ENCODE results near the gene ELP4. TPM values are rescaled to one million over a fixed set of nuclear protein-coding genes. Genes with fewer than 3 reads are reported as not detected.

ELP4 gene
- total and polyA plus RNA-seq, 2 experiments from 2014 or later = 16.2 to 20.1 TPM

DNA sequence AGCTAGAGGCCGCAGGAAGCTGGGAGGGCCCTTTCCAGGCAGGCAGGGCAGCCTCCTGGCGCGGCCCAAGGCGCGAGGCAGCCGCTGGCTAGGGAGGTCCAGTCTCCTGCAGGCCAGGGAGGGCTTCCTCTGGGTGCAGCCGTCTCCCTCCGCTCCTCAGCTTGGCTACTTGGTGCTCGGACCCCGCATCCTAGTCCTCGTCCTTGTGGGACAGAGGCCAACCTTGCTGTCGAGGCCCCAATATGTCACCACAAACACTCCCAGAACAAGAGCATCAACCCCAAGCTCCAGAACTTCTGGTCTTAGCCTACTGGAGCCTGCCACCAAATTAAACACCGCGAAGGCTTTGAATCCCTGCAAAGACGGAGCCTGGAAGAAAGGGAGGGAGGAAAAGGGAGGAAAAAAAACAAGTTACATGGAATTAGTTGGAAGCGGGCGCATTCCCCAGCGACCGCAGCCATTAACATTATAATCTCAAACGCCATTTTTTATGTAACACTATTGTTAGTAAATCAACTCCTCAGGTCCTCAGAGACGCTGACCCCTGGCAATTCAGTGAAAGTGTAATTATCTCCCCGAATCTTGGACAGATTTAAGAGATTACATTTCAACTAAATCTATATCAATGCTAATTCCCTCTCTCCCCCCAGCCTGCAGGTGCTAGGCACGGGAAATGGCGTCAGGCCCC, 314.2 kb downstream of the ELP4 start:
- no peak overlapping the region for H2AFZ ChIP-seq
- H3K79me2 ChIP-seq (ENCODE audit: insufficient read depth) = no peaks in the 10 kb centered on the region
- no peaks in the 10 kb centered on the region for H3K9me3 ChIP-seq (ENCODE audit: low read depth)
- H3K27ac ChIP-seq = no peak overlapping the region
- 70 to 74% methylated on average over 24 of the region's 24 CpGs for WGBS, 2 experiments (ENCODE audit: low coverage in 1 of 2, low lambda C conversion rate in 2 of 2, missing lambda C conversion rate in 2 of 2)
- H3K27me3 ChIP-seq (replicated peaks; ENCODE audit: insufficient read depth) = peaks cover 94% of the 10 kb centered on the region
- H3K4me3 ChIP-seq = no peak overlapping the region
- in situ Hi-C loops (cut with MboI) = no loop called here
- no peaks in the 10 kb centered on the region for H3K4me1 ChIP-seq (ENCODE audit: insufficient read depth)
- no peaks in the 10 kb centered on the region for H4K20me1 ChIP-seq (ENCODE audit: insufficient read depth)
- no peak overlapping the region for H3K4me2 ChIP-seq (ENCODE audit: unreplicated experiment)
- no peaks in the 10 kb centered on the region for H3K36me3 ChIP-seq (ENCODE audit: low read depth)
- H3F3A ChIP-seq (ENCODE audit: insufficient read depth) = no peaks in the 10 kb centered on the region
- no peak for DNase-seq
- no peaks in the 10 kb centered on the region for H3K9me2 ChIP-seq (ENCODE audit: insufficient read depth)
- TF ChIP-seq EZH2phosphoT487 (IDR thresholded peaks at IDR 0.05; ENCODE audit: insufficient read depth, low read depth) (no peak), EZH2 (IDR thresholded peaks at IDR 0.05; ENCODE audit: insufficient read depth, poor library complexity, severe bottlenecking) (no peak)
- no peak overlapping the region for H3K9ac ChIP-seq

DNA sequence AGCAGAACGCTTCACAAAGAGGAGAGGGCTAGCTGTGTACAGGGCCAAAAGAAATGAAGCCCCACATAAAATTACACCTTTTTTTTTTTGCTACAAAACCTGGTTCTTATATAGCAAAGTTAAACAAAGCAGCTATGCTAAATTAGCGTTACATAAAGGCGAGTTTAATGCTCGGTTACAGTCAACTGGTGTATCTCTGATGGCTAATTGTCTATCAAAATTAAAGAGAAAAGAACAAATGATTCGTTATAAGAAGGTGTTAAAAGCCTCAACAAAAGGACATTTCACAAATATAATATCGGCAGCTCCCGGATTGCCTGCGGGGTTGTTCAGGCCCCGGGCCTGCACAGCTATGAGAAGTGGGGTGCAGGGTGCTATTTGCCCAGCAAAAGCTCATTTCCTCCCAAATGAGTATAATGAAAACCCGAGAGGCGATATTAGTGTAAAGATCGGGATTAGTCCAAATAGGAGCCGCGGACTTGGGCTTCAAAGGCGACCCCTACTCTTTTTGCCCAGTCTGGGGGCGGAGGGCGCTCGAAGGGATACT, 314.8 kb downstream of the ELP4 start:
- TF ChIP-seq EZH2phosphoT487 (IDR thresholded peaks at IDR 0.05; ENCODE audit: insufficient read depth, low read depth) = no peak; the same call in 1 of the 2 replicates
- peak; percentile 39 for TF ChIP-seq EZH2 (IDR thresholded peaks at IDR 0.05; ENCODE audit: insufficient read depth, poor library complexity, severe bottlenecking)
- H3F3A ChIP-seq (ENCODE audit: insufficient read depth) = no peaks in the 10 kb centered on the region
- H4K20me1 ChIP-seq (ENCODE audit: insufficient read depth) = no peaks in the 10 kb centered on the region
- H3K9ac ChIP-seq = no peak overlapping the region
- 16 to 17% methylated on average over 18 of the region's 18 CpGs for WGBS, 2 experiments (ENCODE audit: low coverage in 1 of 2, low lambda C conversion rate in 2 of 2, missing lambda C conversion rate in 2 of 2)
- no peak overlapping the region for H3K4me3 ChIP-seq
- H3K9me3 ChIP-seq (ENCODE audit: low read depth) = no peaks in the 10 kb centered on the region
- H3K36me3 ChIP-seq (ENCODE audit: low read depth) = no peaks in the 10 kb centered on the region
- in situ Hi-C loops (cut with MboI) = no loop called here
- no peak overlapping the region for H3K4me2 ChIP-seq (ENCODE audit: unreplicated experiment)
- DNase-seq = no peak
- H3K79me2 ChIP-seq (ENCODE audit: insufficient read depth) = no peaks in the 10 kb centered on the region
- peaks cover 94% of the 10 kb centered on the region for H3K27me3 ChIP-seq (replicated peaks; ENCODE audit: insufficient read depth)
- H2AFZ ChIP-seq = no peak overlapping the region
- H3K4me1 ChIP-seq (ENCODE audit: insufficient read depth) = no peaks in the 10 kb centered on the region
- no peaks in the 10 kb centered on the region for H3K9me2 ChIP-seq (ENCODE audit: insufficient read depth)
- no peak overlapping the region for H3K27ac ChIP-seq

DNA sequence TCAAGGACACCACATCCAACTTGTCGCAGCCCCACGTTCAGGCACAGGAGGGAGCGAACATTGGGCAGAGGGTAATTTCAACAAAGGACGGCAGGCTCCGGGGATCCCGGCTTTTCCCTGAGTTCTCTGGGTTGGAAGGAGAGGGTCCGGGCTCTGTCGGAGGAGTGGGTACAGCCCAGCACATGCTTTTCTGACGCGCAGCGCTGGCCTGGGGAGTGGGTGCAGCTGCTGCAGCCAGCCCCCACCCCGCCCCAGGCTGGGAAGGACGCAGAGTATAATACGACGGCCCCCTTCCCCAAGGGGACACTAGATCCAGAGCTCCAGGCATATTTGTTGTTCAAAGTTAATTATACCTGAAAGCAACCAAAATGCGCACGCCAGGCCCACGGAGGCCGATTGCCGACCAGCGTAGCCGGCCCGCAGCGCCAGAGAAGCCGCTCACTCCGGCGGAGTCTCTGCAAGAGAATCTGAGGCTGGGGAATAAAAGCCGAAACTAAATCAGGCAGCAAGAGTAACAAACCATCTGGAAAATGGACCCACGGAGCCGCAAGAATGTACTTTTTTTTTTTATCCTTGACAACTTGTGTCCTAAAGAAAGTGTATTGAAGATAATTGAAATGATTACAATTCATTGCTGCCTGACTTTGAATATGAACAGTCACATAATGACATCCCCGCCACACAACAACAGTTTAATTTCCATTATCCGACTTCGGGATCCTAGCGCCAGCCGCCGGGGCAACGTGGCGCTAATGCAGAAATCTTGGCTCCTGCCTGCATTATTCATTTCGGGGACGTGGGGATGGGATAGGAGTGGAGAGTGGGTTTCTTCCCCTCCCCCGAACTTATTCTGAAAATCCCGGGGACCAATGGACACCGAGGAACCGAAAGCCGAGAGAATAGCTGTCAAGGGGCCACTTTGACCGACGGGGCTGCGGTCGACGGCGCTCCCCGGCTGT, 315.6 kb downstream of the ELP4 start:
- H3K4me2 ChIP-seq (ENCODE audit: unreplicated experiment) = no peak overlapping the region
- H4K20me1 ChIP-seq (ENCODE audit: insufficient read depth) = no peaks in the 10 kb centered on the region
- TF ChIP-seq EZH2phosphoT487 (IDR thresholded peaks at IDR 0.05; ENCODE audit: insufficient read depth, low read depth) (peak; percentile 65), EZH2 (IDR thresholded peaks at IDR 0.05; ENCODE audit: insufficient read depth, poor library complexity, severe bottlenecking) (peak; percentile 96)
- H3K4me1 ChIP-seq (ENCODE audit: insufficient read depth) = no peaks in the 10 kb centered on the region
- WGBS, 2 experiments (ENCODE audit: low coverage in 1 of 2, low lambda C conversion rate in 2 of 2, missing lambda C conversion rate in 2 of 2) = 16 to 18% methylated on average over 52 of the region's 52 CpGs
- H3K27me3 ChIP-seq (replicated peaks; ENCODE audit: insufficient read depth) = peaks cover 95% of the 10 kb centered on the region
- in situ Hi-C loops (cut with MboI) = no loop called here
- H3K27ac ChIP-seq = no peak overlapping the region
- no peak overlapping the region for H2AFZ ChIP-seq
- no peaks in the 10 kb centered on the region for H3K36me3 ChIP-seq (ENCODE audit: low read depth)
- H3K9me3 ChIP-seq (ENCODE audit: low read depth) = no peaks in the 10 kb centered on the region
- no peaks in the 10 kb centered on the region for H3K9me2 ChIP-seq (ENCODE audit: insufficient read depth)
- no peak overlapping the region for H3K4me3 ChIP-seq
- H3K79me2 ChIP-seq (ENCODE audit: insufficient read depth) = no peaks in the 10 kb centered on the region
- H3F3A ChIP-seq (ENCODE audit: insufficient read depth) = no peaks in the 10 kb centered on the region
- H3K9ac ChIP-seq = no peak overlapping the region
- DNase-seq = no peak

DNA sequence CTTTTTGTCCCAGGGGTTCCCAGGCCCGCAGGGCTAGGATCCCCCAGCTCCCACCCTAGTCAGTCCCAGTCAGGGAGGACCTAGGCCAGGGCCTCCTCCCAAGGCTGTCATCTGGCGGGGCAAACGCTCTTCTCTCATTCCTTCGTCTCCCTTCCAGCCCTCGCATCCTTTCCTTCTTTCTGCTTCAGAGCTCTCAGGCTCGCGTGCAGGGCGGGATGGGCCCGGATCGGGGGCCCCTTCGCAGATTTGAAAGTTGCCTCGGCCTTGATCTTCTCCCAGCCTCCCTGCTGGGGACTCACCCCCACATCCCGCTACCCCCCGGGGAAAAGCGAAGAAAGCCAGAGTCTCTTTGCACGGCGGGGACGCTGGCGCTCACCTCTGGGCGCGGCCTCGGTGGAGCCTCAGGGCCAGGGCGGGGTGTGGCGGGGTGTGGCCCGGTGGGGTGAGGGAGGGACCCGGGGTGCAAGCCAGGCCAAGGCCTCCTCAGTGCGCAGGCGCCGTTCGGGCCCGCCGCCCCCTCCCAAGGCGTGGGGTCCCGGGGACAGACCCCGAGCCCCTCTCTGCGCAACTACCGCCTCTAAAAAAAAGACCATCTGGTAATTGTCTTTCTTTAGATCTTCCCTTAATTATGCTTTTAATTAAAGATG, 316.4 kb downstream of the ELP4 start:
- WGBS, 2 experiments (ENCODE audit: low coverage in 1 of 2, low lambda C conversion rate in 2 of 2, missing lambda C conversion rate in 2 of 2) = 7 to 11% methylated on average over 31 to 37 of the region's 37 CpGs
- H3K4me3 ChIP-seq = no peak overlapping the region
- TF ChIP-seq EZH2 (IDR thresholded peaks at IDR 0.05; ENCODE audit: insufficient read depth, poor library complexity, severe bottlenecking) = no peak
- TF ChIP-seq EZH2phosphoT487 (IDR thresholded peaks at IDR 0.05; ENCODE audit: insufficient read depth, low read depth) = 0 out of 2 replicates have a peak, but pooled peaks have one; percentile 18
- peaks cover 97% of the 10 kb centered on the region for H3K27me3 ChIP-seq (replicated peaks; ENCODE audit: insufficient read depth)
- no peaks in the 10 kb centered on the region for H3F3A ChIP-seq (ENCODE audit: insufficient read depth)
- H3K9me2 ChIP-seq (ENCODE audit: insufficient read depth) = no peaks in the 10 kb centered on the region
- no peaks in the 10 kb centered on the region for H3K79me2 ChIP-seq (ENCODE audit: insufficient read depth)
- H3K36me3 ChIP-seq (ENCODE audit: low read depth) = no peaks in the 10 kb centered on the region
- DNase-seq = no peak
- H3K4me2 ChIP-seq (ENCODE audit: unreplicated experiment) = no peak overlapping the region
- in situ Hi-C loops (cut with MboI) = no loop called here
- no peaks in the 10 kb centered on the region for H4K20me1 ChIP-seq (ENCODE audit: insufficient read depth)
- H2AFZ ChIP-seq = no peak overlapping the region
- no peak overlapping the region for H3K27ac ChIP-seq
- H3K9ac ChIP-seq = no peak overlapping the region
- no peaks in the 10 kb centered on the region for H3K4me1 ChIP-seq (ENCODE audit: insufficient read depth)
- no peaks in the 10 kb centered on the region for H3K9me3 ChIP-seq (ENCODE audit: low read depth)

Measured in GM23248 (cell line).